GM18909 (cell line): ENCODE data around the gene PKP1.
A peak's percentile ranks its signal among the peaks of the same experiment; 100 is the strongest.

Experiments
- ATAC-seq: cut with Tn5 transposase; IDR thresholded peaks from one replicate; pipeline ENCODE4 v1.9.1; 2021; ENCODE audit warnings: mild to moderate bottlenecking; ENCODE audit not compliant: unreplicated experiment, poor library complexity

PKP1 gene

GRCh38 chr1:201346337-201346939, 63.1 kb downstream of the PKP1 start:
- ATAC-seq, result no peak

GRCh38 chr1:201346987-201347386, 63.7 kb downstream of the PKP1 start:
- no peak for ATAC-seq

- ATAC-seq, result no peak
These were observed 64.3 kb downstream of the PKP1 start for GRCh38 chr1:201347498-201348210.

GRCh38 chr1:201348211-201348566, 64.9 kb downstream of the PKP1 start:
- ATAC-seq, result peak; percentile 55

- no peak for ATAC-seq
These were observed 65.8 kb downstream of the PKP1 start for GRCh38 chr1:201349092-201349491.

GRCh38 chr1:201350361-201350725, 67.0 kb downstream of the PKP1 start:
- ATAC-seq, result no peak

GRCh38 chr1:201350884-201351283, 67.6 kb downstream of the PKP1 start:
- ATAC-seq, result no peak

- no peak for ATAC-seq
These were observed 68.3 kb downstream of the PKP1 start for GRCh38 chr1:201351617-201352016.

GRCh38 chr1:201353186-201353940, 70.1 kb downstream of the PKP1 start:
- no peak for ATAC-seq

GRCh38 chr1:201354151-201354900, 71.0 kb downstream of the PKP1 start:
- ATAC-seq, result no peak

GRCh38 chr1:201354901-201355295, 71.6 kb downstream of the PKP1 start:
- ATAC-seq, result no peak

GRCh38 chr1:201355471-201355870, 72.2 kb downstream of the PKP1 start:
- ATAC-seq, result no peak

GRCh38 chr1:201356236-201356635, 72.9 kb downstream of the PKP1 start:
- no peak for ATAC-seq

GRCh38 chr1:201356701-201357100, 73.4 kb downstream of the PKP1 start:
- ATAC-seq, result no peak

GRCh38 chr1:201357211-201357610, 73.9 kb downstream of the PKP1 start:
- ATAC-seq, result no peak

- ATAC-seq, result no peak
These were observed 74.5 kb downstream of the PKP1 start for GRCh38 chr1:201357636-201358348.

- ATAC-seq, result no peak
These were observed 75.3 kb downstream of the PKP1 start for GRCh38 chr1:201358596-201358995.

GRCh38 chr1:201359031-201359872, 75.9 kb downstream of the PKP1 start:
- ATAC-seq, result no peak

- ATAC-seq, result no peak
These were observed 76.5 kb downstream of the PKP1 start for GRCh38 chr1:201359873-201360210.

GRCh38 chr1:201360486-201360885, 77.2 kb downstream of the PKP1 start:
- ATAC-seq, result no peak
